HG02588 (cell line): Measurements from ENCODE around the gene CMIP.
A peak's percentile ranks its signal among the peaks of the same experiment; 100 is the strongest.
"Not testable (repeated sequence)": the region's sequence is repeated elsewhere in the genome, so short reads cannot be mapped to it uniquely, and the experiment has no call there.

Source experiments
- ATAC-seq: cut with Tn5 transposase; IDR thresholded peaks from one replicate; pipeline ENCODE4 v1.9.1; 2021; ENCODE audit warnings: mild to moderate bottlenecking, moderate library complexity; ENCODE audit not compliant: unreplicated experiment

The CMIP gene

DNA sequence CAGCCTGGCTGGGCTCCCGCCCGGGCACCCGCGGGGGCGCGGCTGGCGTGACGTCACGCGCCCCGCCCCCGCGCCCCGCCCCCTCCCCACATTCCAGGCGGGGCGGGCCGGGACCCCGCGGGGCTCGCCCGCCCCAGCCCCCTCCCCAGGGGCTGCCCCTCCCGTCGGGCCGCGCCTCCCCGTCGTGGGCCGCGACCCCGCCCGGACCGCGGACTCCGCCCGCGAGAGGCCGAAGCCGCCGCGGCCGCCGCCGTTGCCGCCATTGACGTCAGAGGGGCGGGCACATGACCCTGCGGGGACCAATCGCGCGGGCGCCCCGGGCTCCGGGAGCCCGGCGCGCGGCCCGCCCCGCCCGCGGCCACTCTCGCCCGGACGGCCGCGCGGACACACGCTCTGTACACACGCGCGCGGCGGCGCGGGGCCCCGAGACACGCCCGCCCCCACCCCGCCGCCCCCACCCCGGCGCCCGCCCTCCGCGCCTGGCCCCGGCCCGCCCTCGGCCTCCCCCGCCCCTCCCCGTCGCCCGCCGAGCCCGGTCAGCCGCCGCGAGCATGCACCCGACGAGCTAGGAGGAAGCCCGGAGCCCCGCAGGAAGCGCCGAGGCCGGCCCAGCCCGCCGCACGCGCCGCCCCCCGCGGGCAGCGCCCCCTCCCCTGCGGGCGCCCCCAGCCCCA is at the start of gene CMIP:
CMIP (plus strand) TSS at position 361 of the 674 bp plus-strand sequence.
- ATAC-seq: peak; percentile 81

DNA sequence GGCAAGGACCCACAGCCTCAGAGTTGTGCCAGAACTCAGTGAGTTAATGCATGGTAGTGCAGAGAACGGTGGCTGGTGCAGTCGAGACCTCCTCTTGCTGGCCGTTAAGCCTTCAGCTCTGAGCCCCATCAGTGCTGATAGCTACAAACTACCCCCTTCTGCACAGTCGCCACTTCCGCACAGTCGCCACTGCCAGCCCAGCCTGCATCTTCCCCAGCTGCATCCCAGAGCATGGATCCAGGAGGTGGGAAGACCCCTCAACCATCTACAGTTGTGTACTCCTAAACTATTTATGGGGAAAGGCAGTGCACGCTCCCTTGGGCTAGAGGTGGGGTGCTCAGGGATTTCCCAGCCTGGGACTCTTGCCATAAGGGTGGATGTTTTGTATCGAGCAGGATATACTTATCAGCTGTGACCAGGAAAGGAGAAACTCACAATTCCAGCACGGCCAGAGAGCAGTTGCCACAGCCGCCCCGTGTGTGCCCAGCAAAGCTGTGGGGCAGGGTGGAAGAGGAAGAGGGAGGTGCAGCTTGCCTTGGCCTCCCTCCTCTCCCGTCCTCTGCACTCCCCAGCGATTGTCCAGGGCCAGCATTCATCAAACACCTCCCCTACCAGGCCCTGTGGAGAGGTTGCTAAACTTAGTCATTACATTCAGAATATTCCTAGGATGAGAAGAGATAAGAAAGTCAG is 49.5 kb upstream of the CMIP start:
- no peak for ATAC-seq

DNA sequence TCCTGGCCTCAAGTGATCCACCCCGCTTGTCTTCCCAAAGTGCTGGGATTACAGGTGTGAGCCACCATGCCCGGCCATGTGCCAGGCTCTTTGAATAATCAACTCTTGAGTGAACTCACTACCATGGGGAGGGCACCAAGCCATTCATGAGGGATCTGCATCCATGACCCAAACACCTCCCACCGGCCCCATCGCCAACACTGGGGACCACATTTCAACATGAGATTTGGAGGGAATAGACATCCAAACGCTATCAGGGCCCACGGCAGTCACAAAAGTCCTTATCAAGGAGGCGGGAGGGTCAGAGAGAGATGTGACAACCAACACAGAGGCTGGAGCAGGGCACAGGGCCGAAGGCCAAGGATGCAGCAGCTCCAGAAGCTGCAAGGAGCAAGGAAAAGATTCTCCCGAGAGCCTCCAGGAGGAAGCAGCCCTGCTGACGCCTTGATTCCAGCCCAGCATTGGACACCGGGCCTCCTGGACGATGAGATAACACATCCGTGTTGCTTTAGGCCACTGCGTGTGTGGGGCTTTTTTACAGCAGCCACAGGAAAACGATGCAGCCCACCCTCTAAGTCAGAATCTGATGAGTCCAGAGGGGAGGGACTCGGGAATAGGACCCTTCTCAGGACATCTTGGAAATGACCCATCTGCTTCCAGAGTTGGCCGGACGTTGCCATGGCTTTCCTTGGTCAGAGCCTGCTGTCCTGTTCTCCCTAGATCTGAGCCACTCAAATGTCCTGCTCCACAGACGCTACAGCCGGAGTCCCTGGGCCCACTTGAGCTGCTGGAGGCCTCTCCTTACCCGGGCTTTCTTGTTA is 47.3 kb upstream of the CMIP start:
- no peak for ATAC-seq

DNA sequence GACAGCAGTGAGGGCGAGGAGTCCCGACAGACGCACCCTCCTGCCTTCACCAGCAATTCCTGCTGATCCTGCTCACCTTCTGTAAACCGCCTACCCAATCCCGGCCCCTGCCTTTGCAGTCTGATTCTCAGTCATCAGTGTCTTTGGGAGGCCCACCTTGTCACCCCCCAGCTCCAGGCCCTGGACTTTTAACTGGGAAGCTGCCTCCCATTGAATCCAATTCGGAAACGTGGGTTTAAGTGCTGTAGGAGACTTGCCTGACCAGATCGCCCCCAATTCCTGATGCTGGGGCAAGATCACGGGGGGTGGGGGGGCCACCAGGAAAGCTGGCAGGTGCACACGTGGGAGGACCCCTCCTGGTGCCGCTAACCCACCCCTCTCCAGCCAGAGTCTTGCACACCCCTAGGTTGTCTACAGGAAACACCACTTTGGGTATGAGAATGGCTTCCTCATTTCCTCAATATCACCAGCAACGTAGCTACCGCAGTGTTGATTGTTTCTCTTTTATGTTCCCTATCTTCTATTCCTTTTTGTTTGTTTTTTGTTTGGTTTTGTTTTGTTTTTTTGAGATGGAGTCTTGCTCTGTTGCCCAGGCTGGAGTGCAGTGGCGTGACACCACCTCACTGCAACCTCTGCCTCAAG is 46.6 kb upstream of the CMIP start:
- no peak for ATAC-seq

DNA sequence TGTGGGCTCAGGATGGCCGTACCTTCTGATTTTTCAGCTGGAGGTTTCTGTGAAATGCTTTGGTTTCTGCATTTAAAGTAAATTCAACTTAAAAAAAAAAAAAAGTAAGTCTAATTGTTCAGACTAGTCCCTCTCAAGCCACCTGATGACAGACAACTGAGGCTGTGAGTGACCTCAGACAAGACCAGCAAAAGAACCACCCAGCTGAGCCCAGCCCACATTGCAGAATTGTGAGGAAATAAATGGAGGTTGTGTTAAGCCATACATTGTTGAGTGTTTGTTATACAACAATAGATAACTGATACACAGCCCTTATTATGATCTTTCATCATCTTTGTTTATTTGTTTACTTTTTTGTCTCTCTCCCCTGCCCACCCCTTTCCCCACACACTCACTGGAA is 44.7 kb upstream of the CMIP start:
- ATAC-seq: no peak

DNA sequence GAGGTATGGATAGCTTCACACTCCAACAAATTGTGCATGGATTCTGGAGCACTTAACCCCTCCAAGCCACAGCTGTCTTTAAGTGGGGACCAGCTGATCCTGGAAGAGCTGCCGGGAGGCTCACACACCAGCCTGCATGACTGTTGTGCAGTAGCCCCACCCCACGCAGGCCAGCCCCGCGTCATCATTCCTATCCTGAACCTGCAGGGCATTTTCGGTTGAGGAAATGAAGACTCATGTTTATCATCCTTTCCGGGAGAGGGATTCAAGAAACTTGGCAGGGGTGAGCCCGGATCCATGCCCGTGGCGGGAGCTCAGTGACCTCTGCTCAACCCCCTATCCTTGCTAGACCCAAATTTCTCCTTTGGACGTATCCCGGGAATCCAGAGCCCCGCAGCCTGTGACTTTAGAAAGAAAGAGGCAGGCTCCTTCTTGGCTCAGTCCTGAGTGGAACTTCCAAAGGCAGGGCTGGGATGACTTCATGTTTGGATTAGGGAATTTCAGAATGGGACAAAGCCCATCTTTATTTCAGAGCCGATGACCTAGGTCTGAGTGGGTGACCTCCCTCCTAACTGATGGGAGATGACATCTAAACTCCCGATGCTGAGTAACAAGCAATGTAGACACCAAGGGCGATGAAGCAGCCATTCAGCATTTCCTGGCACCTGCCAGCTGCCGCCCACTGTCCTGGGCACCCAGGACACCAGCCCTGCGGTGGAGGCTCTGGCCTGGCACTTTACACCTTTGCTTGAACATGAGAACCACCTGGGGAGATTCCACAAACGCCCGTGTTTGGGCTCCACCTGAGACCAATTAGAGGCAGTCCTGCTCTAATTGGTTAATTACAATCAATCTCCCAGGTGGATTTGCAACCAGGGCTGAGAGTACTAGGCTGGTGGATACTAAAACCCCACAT is 43.3 kb upstream of the CMIP start:
- no peak for ATAC-seq

DNA sequence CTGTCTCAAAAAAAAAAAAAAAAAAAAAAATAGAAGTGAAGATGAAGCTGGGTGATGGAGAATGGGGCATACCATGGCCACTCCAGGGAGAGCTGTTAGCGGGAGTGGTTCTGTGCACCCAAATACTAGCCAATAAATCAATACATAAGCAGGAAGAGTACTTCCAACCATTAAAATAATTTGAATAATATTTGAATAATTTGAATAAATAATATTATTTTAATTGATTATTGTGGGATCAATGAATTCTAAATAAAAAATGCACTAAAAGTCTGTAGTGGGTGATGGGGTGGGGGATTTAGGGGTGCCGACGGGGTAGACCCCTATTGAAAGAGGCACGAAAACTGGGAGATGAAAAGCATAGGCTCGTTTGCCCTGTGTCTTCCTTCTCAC is 41.4 kb upstream of the CMIP start:
- ATAC-seq: no peak

DNA sequence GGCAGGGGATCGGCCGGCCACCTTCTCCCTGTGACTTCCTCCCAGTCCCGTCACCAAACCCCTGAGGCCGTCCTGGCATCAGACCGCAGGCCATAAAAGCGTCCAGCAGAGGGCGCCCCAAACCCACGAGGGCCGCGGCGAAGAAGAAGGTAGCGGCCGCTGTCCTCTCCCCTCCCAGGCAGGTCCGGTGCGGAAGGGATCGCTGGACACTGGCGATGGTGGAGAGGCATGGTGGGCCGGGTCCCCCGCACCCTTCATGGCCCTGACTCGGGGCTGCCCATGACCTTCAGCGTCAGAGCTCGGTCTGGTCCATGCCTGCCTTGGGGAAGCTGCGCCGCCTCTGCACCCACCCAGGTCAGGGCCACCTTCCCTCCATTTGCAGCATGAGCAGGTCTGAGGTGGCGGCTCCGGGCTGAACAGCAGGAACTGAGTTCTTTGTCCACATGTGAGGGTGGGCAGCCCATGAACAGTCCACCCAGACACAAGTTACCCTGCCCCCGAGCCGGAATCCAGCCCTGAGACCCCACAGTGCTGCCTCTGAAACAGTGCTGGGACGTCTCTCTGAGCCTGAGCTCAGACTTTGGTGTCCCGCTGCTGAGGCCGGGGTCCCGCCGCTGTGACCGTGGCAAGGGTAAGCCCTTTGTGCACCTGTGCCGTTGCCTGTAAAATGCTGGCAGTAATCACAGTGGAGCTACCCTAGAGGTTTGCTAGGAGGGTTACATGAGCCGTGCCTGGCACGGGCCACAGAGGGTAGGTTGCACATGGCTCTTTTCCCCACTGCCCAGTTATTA is 40.8 kb upstream of the CMIP start:
- ATAC-seq: no peak

DNA sequence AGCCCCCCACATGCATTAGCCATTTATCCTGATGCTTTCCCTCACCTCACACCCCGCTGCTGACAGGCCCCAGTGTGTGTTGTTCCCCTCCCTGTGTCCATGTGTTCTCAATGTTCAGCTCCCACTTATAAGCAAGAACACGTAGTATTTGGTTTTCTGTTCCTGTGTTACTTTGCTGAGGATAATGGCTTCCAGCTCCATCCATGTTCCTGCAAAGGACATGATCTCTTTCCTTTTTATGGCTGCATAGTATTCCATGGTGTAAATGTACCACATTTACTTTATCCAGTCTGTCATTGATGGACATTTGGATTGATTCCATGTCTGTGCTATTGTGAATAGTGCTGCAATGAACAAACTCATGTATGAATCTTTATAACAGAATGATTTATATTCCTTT is 39.6 kb upstream of the CMIP start:
- not testable (repeated sequence) for ATAC-seq

DNA sequence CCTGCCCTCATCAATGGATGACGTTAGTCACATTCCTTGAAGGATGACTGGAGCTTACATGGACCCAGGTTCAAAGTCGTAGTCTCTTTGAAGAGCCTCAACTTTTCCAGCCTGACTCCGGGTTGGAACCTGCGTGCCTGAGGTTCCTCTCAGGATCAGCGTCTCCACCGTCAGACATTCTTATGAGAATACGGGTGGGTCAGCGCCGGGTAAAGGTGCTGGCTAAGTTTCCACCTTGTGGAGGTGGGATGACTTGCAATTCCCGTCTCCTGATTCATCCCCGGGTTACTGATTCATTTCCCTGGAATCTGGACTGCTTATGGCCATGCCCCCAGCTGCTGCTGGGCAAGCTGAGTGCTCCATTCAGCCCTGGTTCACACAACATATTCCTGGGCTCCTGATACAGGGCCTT is 38.9 kb upstream of the CMIP start:
- no peak for ATAC-seq

DNA sequence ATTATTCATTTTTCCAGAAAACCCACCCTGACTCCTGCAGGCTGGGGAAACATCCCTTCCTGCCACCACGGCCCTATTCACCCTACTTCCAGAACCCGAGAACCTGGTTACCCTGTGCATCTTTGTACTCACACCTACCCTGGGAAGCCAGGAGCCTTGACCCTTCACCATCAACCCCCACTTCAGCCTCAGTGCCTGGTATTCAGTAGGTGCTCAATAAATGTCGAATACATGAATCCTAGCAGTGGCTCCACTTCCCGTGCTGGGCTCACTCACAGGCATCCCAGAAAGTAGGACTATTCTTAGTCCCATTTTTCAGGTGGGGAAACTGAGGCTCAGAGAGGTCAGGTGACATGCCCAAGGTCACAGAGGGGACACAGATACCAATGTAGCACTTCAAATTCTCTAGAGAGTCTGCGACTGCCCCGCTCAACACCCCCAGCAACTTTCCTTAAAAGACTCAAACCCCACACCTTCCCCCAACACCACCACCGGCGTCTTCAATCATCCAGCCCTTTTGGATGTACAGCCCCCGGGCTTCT is 36.1 kb upstream of the CMIP start:
- no peak for ATAC-seq

DNA sequence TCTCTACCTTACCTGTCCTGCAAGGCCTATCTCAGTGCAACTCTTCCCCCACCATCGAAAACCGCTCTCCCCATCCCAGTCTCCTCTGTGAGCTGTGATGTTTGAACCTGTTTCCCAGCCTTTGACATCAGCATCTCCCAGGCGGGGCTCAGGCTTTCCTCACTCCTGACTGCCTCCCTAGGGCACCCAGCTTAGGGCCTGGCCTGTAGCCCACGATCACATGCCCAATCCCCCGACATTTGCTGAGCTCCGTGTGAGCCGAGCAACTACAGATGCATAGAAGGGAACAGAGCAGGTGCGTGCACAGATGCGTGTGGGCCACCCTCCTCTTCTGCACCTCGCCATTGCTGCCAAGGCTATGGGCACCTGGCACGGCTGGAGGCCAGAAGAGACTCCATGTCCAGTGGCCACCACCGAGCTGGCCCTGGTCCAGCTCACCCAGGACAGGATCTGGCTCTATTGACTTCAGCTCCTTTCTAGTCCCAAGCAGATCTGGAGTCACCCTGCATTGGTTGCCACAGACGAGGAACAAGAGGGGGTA is 35.5 kb upstream of the CMIP start:
- ATAC-seq: no peak

DNA sequence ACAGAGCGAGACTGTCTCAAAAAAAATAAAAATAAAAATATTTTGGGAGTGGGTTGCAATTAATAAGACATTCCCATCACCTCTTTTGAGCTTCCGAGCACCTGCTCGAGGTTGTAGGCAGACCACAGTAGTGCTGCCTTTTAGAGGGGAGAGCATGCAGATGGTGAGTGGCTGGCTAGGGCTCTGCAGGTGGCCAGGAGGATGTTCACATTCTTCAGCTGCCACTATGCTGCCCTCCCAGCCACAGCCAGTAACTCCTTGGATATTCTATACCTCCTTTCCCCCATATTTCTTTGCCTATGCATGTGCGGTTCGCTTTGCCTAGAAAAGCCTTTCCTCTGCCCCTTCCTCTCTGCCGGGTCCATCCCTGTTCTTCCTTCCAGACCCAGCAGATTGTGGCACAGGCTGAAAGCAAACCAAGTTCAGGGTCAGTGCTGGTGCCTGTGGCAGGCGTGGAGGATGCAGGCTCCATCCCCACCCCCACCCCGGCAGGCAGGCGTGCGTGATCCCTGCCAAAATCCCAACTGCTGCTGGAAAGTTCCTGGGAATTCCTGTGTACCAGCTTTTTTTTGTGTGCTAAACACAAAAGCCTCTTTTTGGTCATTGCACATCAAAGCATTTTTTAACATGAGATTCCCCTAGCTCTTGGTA is 33.8 kb upstream of the CMIP start:
- ATAC-seq: no peak

DNA sequence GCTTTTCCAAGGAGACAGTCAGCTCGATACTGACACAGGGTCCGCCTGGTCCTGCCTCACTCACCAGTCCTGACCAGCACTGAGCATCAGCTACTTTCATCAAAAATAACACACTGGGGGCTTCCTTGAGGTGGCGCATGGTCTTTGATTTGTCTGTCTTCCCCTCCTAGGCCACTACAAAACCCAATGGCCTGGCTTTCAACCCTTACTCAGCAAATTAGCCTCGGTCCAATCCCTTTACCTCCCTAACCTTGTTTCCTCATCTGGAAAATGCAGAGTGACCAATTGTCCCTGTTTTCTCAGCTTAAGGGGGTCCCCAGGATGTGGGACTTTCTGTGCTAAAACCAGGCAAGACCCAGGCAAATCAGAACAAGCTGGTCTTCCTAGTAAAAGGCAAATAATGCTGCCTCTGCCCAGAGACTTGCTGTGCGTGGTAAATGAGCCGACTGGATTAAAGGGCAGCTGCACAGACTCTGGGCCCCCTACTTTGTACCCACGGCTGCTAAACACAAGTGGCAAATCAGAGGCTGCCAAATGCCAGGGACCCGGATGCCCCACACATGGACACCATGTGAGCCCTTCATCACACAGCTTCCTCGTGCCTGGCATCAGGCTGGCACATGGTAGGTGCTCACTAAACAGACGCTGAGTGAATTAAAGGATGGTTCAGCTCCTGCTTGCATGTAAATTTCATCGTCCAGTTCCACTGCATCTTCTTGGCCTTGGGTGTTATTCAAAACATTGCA is 31.2 kb upstream of the CMIP start:
- ATAC-seq: no peak

DNA sequence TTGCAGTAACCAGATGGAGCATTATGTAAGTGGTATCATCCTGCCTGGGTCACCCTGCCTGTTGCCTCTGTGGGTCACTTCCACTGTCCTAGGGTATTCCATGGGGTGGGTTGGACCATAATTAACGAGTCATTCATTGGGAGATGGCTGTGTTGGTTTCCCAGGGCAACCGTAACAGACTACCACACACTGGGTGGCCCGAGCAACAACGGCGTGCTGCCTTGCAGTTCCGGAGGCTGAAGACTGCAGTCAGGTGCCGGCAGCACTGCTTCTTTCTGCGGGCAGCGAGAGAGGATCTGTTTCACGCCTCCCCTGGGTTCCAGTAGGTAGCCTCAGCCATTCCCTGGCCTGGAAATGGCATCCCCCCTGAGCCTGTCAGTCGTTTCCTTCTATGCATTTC is 28.9 kb upstream of the CMIP start:
- ATAC-seq: no peak

DNA sequence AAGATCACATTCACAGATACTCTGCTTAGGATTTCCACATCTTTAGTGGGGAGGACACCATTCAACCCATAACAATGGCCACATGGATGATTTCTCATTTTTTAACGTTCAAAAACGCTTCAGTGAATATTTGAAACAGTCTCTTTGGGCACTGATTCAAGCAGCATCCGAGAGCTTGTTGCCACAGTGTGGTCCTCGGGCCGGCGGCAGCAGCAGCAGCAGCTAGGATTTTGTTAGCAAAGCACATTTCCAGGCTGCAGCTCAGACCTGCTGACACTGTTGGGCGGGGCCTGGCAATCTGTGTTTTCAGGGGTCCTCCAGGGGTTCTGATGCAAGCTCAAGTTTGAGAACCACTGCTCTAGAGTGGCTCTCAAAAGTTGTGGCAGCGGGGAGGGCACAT is 27.9 kb upstream of the CMIP start:
- ATAC-seq: no peak

DNA sequence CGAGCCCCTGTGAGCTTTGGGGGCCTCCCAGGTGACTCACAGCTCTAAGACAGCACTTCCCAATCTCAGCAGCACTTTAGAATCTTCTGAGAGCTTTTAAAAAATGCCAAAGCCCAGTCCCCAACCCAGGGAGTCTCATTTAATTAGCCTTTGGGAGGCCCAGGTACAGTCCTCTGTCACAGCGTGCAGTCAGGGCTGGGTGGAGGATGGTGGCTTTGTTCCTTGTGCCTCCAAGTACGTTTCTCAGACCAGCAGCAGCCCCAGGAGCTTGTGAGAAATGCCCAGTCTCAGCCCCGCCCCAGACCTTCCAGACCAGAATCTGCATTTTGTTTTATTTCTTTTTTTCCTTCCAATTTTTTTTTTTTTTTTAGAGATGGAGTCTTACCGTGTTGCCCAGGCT is 27.4 kb upstream of the CMIP start:
- ATAC-seq: no peak

DNA sequence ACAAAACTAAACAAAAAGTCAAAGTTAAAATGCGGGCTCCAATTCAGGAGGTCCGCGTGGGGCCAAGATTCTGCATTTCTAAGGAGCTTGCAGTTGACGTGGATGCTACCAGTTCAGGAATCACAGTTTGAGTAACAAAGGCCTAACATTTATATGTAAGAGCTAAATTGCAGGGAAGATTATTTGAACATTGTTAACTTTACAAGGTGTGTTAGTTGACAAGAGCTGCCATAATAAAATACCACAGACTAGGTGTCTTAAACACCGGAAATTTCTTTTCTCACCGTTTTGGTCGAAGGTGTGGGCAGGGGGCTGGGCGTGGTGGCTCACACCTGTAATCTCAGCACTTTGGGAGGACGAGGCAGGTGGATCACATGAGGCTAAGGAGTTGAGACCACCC is 24.8 kb upstream of the CMIP start:
- no peak for ATAC-seq
